Activated CD4-positive, alpha-beta T cell treated with anti-CD3 and anti-CD28 coated beads for 1 hour (primary cell): Measurements from ENCODE around the gene DDX41.
A peak's percentile ranks its signal among the peaks of the same experiment; 100 is the strongest.

Experiments used
- DNase-seq: peaks from one replicate; pipeline ENCODE4 v3.0.0-alpha.2; 2020

DDX41 gene

GRCh38 chr5:177512736-177513380 is 3.9 kb downstream of the DDX41 start:
- no peak for DNase-seq

GRCh38 chr5:177511796-177512675 is 4.7 kb downstream of the DDX41 start:
- DNase-seq, result no peak

- DNase-seq, result no peak
These were observed 5.6 kb downstream of the DDX41 start for GRCh38 chr5:177511181-177511580.

GRCh38 chr5:177510567-177511053 is 6.2 kb downstream of the DDX41 start:
- no peak for DNase-seq

GRCh38 chr5:177509991-177510566 is 6.7 kb downstream of the DDX41 start:
- no peak for DNase-seq

GRCh38 chr5:177509381-177509951 is 7.3 kb downstream of the DDX41 start, which contains the start of gene DOK3:
TSS of gene DOK3 (minus strand) at chr5:177509826. CDS start at chr5:177509540, 286 bp downstream.
- DNase-seq, result no peak

GRCh38 chr5:177508837-177509236 is 7.9 kb downstream of the DDX41 start:
- no peak for DNase-seq

- no peak for DNase-seq
These were observed 8.5 kb downstream of the DDX41 start for GRCh38 chr5:177508221-177508611.

- no peak for DNase-seq
These were observed 9.1 kb downstream of the DDX41 start for GRCh38 chr5:177507596-177508220.

- no peak for DNase-seq
These were observed 9.6 kb downstream of the DDX41 start for GRCh38 chr5:177507165-177507564.

- no peak for DNase-seq
These were observed 11.7 kb downstream of the DDX41 start for GRCh38 chr5:177505075-177505474.

- DNase-seq, result no peak
These were observed 12.4 kb downstream of the DDX41 start for GRCh38 chr5:177504086-177505056.

GRCh38 chr5:177503351-177504085 is 13.2 kb downstream of the DDX41 start:
- no peak for DNase-seq

- DNase-seq, result no peak
These were observed 13.9 kb downstream of the DDX41 start for GRCh38 chr5:177502886-177503285.

GRCh38 chr5:177501874-177502678 is 14.7 kb downstream of the DDX41 start:
- DNase-seq, result no peak

GRCh38 chr5:177500685-177501522 is 15.9 kb downstream of the DDX41 start:
- DNase-seq, result peak; percentile 76

GRCh38 chr5:177499842-177500241 is 16.9 kb downstream of the DDX41 start:
- no peak for DNase-seq

GRCh38 chr5:177498013-177498787 is 18.6 kb downstream of the DDX41 start:
- no peak for DNase-seq
